Retinal pigment epithelial cell (primary cell): Measurements from ENCODE around the gene DNAJC16.
"Not testable (repeated sequence)": the region's sequence is repeated elsewhere in the genome, so short reads cannot be mapped to it uniquely, and the experiment has no call there.

Experiments used
- DNase-seq: peaks from one replicate; pipeline ENCODE4 v3.0.0-alpha.2; 2010; ENCODE audit warnings: low read depth
- H3K4me3 ChIP-seq: 2 replicates; pipeline ENCODE4 v1.5.1; 2011; ENCODE audit warnings: mild to moderate bottlenecking, low read length, control low read depth, moderate library complexity
- CTCF ChIP-seq: conservative IDR thresholded peaks from 2 replicates; pipeline ENCODE4 v1.5.1; 2011; ENCODE audit warnings: low read depth, low read length, control low read depth, inconsistent platforms

DNAJC16 gene

GRCh38 chr1:15485636-15486035, 41.0 kb upstream of the DNAJC16 start:
- no peak overlapping the region for H3K4me3 ChIP-seq
- no peak for TF ChIP-seq CTCF
- DNase-seq, result no peak

- H3K4me3 ChIP-seq, DNase-seq: not testable (repeated sequence)
Observed at GRCh38 chr1:15486844-15487610, 39.6 kb upstream of the DNAJC16 start.

- TF ChIP-seq CTCF, result no peak
- DNase-seq, result no peak
- no peak overlapping the region for H3K4me3 ChIP-seq
Observed at GRCh38 chr1:15488371-15488770, 38.3 kb upstream of the DNAJC16 start.

- no peak for DNase-seq
- no peak overlapping the region for H3K4me3 ChIP-seq
- no peak for TF ChIP-seq CTCF
Observed at GRCh38 chr1:15489052-15489736, 37.5 kb upstream of the DNAJC16 start.

- not testable (repeated sequence) for DNase-seq, H3K4me3 ChIP-seq
Observed at GRCh38 chr1:15491010-15491409, 35.6 kb upstream of the DNAJC16 start.

- no peak overlapping the region for H3K4me3 ChIP-seq
- DNase-seq, result no peak
- no peak for TF ChIP-seq CTCF
Observed at GRCh38 chr1:15492596-15492995, 34.1 kb upstream of the DNAJC16 start.

- DNase-seq, result no peak
- H3K4me3 ChIP-seq, result no peak overlapping the region
- TF ChIP-seq CTCF, result no peak
Observed at GRCh38 chr1:15493869-15494390, 32.7 kb upstream of the DNAJC16 start.
